SU-DHL-6 (cell line): ENCODE results near the gene GNL3.

Source experiments
- H2AFZ ChIP-seq: fragments of 200-600 bp; sonication (generic); 2 replicates; pipeline ENCODE4 v1.6.1; 2014; ENCODE audit warnings: low read depth, mild to moderate bottlenecking, moderate library complexity, mixed read lengths, antibody characterized with exemption, low read length; ENCODE audit not compliant: severe bottlenecking
- H3F3A ChIP-seq: fragments of 200-600 bp; shearing (Covaris generic); 2 replicates; pipeline ENCODE4 v1.6.0; 2016; ENCODE audit warnings: antibody characterized with exemption, mild to moderate bottlenecking; ENCODE audit not compliant: insufficient read depth
- H3K27ac ChIP-seq: fragments of 200-600 bp; sonication (generic); 2 replicates; pipeline ENCODE4 v1.5.1; 2016; ENCODE audit warnings: low read depth, mild to moderate bottlenecking, low read length, moderate library complexity, mixed read lengths
- H3K27me3 ChIP-seq: fragments of 200-600 bp; sonication (generic), shearing (Covaris generic); 2 replicates; pipeline ENCODE4 v1.6.0; 2014; ENCODE audit warnings: mild to moderate bottlenecking, low read length
- H3K36me3 ChIP-seq: fragments of 200-600 bp; sonication (generic); 2 replicates; pipeline ENCODE4 v1.6.1; 2014; ENCODE audit warnings: mild to moderate bottlenecking, low read length, mixed read lengths
- H3K4me2 ChIP-seq: fragments of 300-600, 200-600 bp; shearing (Covaris generic), sonication (generic); 2 replicates; pipeline ENCODE4 v1.6.0; 2014; ENCODE audit warnings: low read length, low read depth, mild to moderate bottlenecking; ENCODE audit not compliant: poor library complexity, severe bottlenecking
- H3K4me3 ChIP-seq: fragments of 200-600 bp; sonication (generic); 2 replicates; pipeline ENCODE4 v1.5.1; 2014; ENCODE audit warnings: antibody characterized with exemption, low read length, mild to moderate bottlenecking, mixed read lengths; ENCODE audit not compliant: insufficient read depth, poor library complexity, severe bottlenecking
- H3K79me2 ChIP-seq: fragments of 200-600 bp; sonication (generic); 2 replicates; pipeline ENCODE4 v1.6.1; 2014; ENCODE audit warnings: mild to moderate bottlenecking, low read length, moderate library complexity; ENCODE audit not compliant: insufficient read depth
- H3K9ac ChIP-seq: fragments of 200-600 bp; sonication (generic); 2 replicates; pipeline ENCODE4 v1.7.0; 2014; ENCODE audit warnings: mild to moderate bottlenecking, low read length
- H3K9me2 ChIP-seq: fragments of 200-600 bp; sonication (generic); replicated peaks from 2 replicates; pipeline ENCODE4 v1.6.1; 2014; ENCODE audit warnings: low read length; ENCODE audit not compliant: insufficient read depth
- H3K9me3 ChIP-seq: fragments of 200-600 bp; sonication (generic); 2 replicates; pipeline ENCODE4 v1.6.1; 2014; ENCODE audit warnings: low read length, mixed read lengths; ENCODE audit not compliant: insufficient read depth
- H4K20me1 ChIP-seq: fragments of 200-600 bp; sonication (generic); 2 replicates; pipeline ENCODE4 v1.6.1; 2014; ENCODE audit warnings: low read depth, mild to moderate bottlenecking, antibody characterized with exemption, low read length, moderate library complexity, mixed read lengths
- CTCF ChIP-seq: fragments of 200-600 bp; sonication (generic); IDR thresholded peaks from one replicate; pipeline ENCODE4 v1.5.1; 2017; ENCODE audit warnings: antibody characterized with exemption, mild to moderate bottlenecking, low read length, moderate library complexity; ENCODE audit not compliant: insufficient read depth, poor library complexity, severe bottlenecking
- EZH2phosphoT487 ChIP-seq: fragments of 200-600 bp; sonication (generic), shearing (Covaris generic); conservative IDR thresholded peaks from 2 replicates; pipeline ENCODE4 v1.6.1; 2018; ENCODE audit warnings: mild to moderate bottlenecking, antibody characterized with exemption, low read length, moderate library complexity, mixed read lengths

The GNL3 gene

GRCh38 chr3:52649461-52650210 lies 36.2 kb upstream of the GNL3 start:
- H3K27me3 ChIP-seq = no peaks in the 10 kb centered on the region
- H3K36me3 ChIP-seq = peaks cover 46% of the 10 kb centered on the region
- H2AFZ ChIP-seq = no peak overlapping the region
- H3F3A ChIP-seq = no peaks in the 10 kb centered on the region
- H3K4me3 ChIP-seq = no peak overlapping the region
- no peaks in the 10 kb centered on the region for H3K79me2 ChIP-seq
- no peak for TF ChIP-seq CTCF
- no peak for TF ChIP-seq EZH2phosphoT487
- no peaks in the 10 kb centered on the region for H3K9me3 ChIP-seq
- no peak overlapping the region for H3K9ac ChIP-seq
- no peaks in the 10 kb centered on the region for H4K20me1 ChIP-seq
- H3K4me2 ChIP-seq = no peak overlapping the region
- no peak overlapping the region for H3K27ac ChIP-seq
- H3K9me2 ChIP-seq = no peaks in the 10 kb centered on the region

- no peaks in the 10 kb centered on the region for H3F3A ChIP-seq
- H3K9me2 ChIP-seq = no peaks in the 10 kb centered on the region
- no peaks in the 10 kb centered on the region for H3K79me2 ChIP-seq
- no peak overlapping the region for H3K4me2 ChIP-seq
- H2AFZ ChIP-seq = no peak overlapping the region
- H3K4me3 ChIP-seq = no peak overlapping the region
- no peak for TF ChIP-seq EZH2phosphoT487
- TF ChIP-seq CTCF = no peak
- H4K20me1 ChIP-seq = no peaks in the 10 kb centered on the region
- H3K36me3 ChIP-seq = peaks cover 40% of the 10 kb centered on the region
- no peaks in the 10 kb centered on the region for H3K27me3 ChIP-seq
- no peak overlapping the region for H3K9ac ChIP-seq
- H3K9me3 ChIP-seq = no peaks in the 10 kb centered on the region
- H3K27ac ChIP-seq = no peak overlapping the region
These were observed 35.4 kb upstream of the GNL3 start for GRCh38 chr3:52650439-52650838.

- Histone ChIP-seq H3K9me3 (no peaks in the 10 kb centered on the region), H2AFZ (no peak overlapping the region), H4K20me1 (no peaks in the 10 kb centered on the region), H3F3A (no peaks in the 10 kb centered on the region), H3K27me3 (no peaks in the 10 kb centered on the region), H3K9me2 (no peaks in the 10 kb centered on the region), H3K27ac (no peak overlapping the region), H3K36me3 (peaks cover 38% of the 10 kb centered on the region), H3K4me2 (no peak overlapping the region), H3K9ac (no peak overlapping the region), H3K4me3 (no peak overlapping the region), H3K79me2 (no peaks in the 10 kb centered on the region)
- TF ChIP-seq CTCF = no peak
- TF ChIP-seq EZH2phosphoT487 = no peak
These were observed 34.2 kb upstream of the GNL3 start for GRCh38 chr3:52651592-52651991.
